HTERT RPE-1 (cell line): Measurements from ENCODE around the gene CCDC159.
"Not testable (repeated sequence)": the region's sequence is repeated elsewhere in the genome, so short reads cannot be mapped to it uniquely, and the experiment has no call there.

Experiments
- in situ Hi-C: fragments of 300-500 bp; cut with MboI; formaldehyde crosslinking; loops from 4 replicates; pipeline ENCODE4 v1.14.3; 2020; ENCODE audit warnings: low sequenced_read_pairs

The CCDC159 gene

DNA sequence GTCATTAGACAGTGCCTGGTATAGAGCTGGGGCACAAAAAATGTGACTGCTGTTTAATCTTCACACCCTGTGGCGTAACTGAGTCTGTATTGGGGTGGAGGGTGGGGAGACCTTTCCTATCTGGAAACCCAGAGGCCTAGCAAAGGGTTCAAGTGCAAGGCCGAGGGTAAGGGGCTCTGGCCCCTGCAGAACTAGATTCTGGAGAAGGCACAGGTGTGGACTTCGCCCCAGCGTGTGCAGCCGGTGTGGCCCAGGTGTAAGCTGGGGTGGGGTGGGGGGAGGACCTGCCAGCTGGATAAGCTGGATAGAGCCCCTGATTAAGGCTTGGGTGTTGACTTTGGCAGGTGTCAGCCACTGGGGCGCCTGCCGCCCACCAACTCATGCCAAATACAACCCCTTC, 8.2 kb upstream of the CCDC159 start:
- in situ Hi-C loops = no loop called here

DNA sequence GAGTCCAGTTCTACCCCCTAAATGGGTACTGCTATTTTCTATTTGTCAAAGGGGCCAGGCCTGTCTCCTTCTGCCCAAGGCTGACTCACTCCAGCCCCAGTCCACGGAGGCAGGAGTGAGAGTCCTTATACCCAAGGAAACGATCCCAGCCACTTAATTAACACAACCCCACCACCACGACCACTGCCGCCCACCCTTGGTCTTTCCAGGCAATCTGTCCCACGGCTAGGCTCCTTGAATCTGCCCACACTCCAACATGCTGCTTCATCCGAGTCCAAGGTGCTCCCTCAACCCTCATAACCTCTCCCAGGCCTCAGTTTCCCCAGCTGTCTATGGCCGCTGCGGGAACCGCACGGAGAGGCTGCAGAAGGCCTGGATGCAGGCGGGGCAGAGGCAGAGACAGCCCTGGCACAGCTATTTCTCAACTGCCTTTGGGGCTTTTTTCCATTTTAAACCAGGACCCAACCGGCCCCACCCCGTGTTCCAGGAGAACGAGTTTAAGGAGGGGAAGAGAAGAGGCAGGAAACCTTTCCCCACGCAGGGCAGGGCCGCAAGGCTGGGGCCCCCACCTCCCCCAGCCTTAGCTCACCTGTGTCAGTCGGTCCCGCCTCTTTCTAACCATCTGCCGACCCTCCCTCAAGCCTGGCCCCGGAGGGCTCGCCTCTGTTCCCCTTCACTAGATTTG, 7.6 kb upstream of the CCDC159 start:
- in situ Hi-C loops = no loop called here

DNA sequence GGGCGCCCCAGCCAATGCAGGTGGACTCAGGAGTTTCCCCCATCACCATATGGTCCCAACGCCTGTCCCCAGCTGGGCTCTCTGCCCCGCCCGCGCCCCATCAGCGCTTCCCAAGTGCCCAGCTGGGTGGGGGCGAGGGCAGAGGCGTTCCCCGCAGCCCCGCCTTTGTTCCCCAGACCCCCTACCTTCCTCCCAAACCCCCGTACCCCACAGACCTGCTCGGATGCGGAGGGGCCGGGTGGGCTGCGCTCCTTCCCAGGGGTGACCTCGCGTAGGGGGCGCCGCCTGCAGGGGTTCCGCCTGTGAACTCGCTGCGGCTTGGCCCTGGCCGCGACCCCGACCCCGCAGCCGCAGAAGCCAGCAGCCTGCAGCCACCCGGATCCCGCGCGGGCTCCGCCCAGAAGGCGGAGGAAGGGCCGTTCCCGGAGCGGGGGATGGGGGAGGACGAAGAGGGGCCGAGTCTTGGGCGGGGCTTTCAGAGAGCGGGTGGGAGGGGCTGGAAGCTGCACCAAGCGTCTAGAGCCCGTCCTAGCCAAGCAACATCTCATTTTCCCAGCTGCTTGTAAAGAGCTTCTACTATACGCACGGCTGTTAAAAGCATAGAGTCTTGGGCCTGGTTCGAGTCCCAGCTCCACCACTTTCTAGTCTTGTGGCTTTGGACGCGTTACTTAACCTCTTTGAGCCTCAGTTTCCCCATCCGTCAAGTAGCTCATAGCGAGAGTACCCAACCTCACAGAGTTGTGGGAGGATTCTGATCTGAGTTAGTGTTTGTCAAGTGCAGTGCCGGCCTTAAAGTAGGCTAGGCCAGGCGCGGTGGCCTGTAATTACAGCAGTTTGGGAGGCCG, 6.8 kb upstream of the CCDC159 start, which contains the start of gene RAB3D:
Gene RAB3D (minus strand): TSS at position 404 of the 845 bp plus-strand sequence. CDS start 2,258 bp downstream, outside the sequence.
- in situ Hi-C loops = no loop called here

DNA sequence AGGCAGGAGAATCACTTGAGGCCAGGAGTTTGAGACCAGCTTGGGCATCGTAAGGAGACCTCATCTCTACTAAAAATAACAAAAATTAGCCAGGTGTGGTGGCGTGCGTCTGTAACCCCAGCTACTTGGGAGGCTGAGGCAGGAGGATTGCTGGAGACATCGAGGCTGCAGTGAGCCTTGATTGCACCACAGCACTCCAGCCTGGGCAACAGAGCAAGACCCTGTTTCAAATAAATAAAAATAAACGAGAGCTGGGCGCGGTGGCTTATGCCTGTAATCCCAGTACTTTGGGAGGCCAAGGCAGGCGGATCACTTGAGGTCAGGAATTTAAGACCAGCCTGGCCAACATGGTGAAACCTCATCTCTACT, 6.2 kb upstream of the CCDC159 start:
- in situ Hi-C loops = not testable (repeated sequence)

DNA sequence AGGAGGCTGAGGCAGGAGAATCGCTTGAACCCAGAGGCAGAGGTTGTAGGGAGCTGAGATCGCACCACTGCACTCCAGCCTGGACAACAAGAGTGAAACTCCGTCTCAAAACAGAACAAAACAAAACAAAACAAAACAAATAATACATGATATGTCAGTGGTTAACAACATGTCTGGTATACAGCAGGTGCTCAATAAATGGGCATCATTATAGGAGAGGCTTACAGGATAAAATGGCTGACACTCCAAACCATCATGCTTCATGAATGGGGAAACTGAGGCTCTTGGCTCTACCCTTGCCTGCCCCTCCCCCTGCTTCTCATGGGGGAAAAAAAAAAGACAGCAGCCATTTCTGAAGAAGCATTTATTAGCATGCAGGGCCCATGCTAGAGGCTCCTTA, 3.9 kb upstream of the CCDC159 start:
- in situ Hi-C loops = no loop called here

- in situ Hi-C loops = no loop called here
Observed at GRCh38 chr19:11345122-11345803, 1.1 kb upstream of the CCDC159 start.

DNA sequence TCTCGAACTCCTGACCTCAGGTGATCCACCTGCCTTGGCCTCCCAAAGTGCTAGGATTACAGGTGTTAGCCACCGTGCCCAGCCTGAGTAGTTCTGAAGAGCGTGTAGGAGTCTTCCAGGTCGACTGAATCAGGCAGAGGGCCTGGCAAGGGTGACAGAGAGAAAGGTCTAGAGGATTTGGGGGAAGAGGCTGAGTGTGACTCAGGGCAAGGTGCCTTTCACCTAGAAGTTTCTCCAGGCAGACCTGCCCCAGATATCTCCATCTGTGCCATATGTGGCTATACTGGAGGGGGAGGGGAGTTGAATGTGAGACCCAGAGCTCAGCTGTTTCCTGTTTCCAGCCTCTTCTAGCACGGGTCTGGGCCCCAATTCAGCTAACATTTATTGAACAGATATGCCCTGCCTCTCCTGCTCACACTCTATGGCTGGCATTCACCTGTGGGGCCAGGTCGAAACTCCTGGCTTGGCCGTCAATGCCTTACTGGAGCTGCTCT, 1.3 kb downstream of the CCDC159 start:
- in situ Hi-C loops = no loop called here

DNA sequence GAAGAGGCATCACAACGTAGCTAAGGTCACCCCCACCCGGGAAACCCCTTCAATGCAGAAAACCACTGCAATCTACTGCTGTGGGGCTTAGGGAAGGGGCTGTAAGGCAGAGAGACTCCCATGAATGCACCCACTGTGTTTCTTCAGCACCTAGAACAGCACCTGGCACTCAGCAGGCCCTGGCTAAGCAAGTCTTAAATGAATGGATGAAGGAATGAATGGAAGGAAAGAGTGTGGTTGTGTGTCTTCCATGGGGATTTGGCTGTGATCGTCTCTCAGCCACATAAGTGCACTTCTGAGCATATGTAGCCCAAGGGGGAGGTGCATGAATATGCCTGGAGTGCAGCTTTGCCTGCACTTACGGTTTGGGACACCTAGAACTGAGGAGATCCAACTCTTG, 2.9 kb downstream of the CCDC159 start:
- in situ Hi-C loops = no loop called here

DNA sequence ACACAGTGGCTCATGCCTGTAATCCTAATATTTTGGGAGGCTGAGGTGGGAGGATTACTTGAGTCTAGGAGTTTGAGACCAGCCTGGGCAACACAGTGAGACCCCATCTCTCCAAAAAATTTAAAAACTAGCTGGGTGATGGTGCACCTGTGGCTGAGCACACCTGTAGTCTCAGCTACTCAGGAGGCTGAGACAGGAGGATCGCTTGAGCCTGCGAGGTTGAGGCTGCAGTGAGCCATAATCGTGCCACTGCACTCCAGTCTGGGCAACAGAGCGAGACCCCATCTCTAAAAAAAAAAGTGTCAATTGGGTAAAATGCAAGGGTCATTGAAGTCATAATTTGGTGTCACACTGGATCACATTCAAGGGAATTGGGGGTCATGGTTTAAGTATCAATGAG, 7.8 kb downstream of the CCDC159 start:
- in situ Hi-C loops = not testable (repeated sequence)

DNA sequence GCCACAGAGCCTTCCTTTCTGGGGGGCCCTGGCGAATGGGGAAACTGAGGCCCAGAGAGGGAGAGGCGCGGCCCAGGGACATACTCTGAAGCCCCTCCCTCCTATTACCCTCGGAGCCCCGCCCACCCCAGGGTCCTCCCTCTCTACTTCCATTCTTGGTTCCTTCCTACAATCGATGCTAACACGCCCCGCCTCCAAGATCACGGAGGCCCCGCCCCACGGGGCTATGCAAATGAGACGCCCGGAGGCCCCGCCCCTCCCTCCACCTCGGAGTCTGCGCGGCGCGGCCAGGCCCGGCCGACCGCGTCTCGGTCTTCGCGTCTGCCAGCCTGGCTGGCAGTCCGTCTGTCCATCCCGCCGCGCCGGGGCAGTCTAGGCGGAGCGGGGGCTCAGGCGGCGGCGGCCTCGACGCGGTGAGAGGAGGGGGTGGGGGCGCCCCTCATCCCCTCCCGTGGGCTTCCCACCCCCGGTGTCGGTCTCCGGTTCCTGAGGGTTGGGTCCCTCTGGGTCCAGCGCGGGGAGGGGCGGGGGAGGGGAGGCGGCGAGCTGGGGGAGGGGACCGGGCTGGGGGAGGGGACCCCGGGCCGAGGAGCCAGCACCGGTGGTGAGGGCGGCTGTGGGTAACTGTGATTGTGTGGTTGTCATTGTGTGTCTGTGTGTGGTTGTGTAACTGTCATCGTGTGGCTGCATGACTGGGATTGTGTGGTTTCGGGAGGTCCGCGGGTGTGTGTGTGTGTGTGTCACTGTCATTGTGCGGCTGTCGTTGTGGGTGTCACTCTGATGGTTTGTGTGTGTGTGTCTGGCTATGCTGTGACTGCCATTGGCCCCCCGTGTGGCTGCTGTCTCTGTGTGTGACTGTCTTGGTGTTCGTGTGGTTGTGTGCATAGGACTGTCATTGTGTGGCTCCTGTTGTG, 9.1 kb downstream of the CCDC159 start, which contains the start of gene PLPPR2:
Gene PLPPR2 (plus strand): TSS at position 273 of the 914 bp plus-strand sequence. CDS start 2,242 bp downstream, outside the sequence.
- in situ Hi-C loops = no loop called here

DNA sequence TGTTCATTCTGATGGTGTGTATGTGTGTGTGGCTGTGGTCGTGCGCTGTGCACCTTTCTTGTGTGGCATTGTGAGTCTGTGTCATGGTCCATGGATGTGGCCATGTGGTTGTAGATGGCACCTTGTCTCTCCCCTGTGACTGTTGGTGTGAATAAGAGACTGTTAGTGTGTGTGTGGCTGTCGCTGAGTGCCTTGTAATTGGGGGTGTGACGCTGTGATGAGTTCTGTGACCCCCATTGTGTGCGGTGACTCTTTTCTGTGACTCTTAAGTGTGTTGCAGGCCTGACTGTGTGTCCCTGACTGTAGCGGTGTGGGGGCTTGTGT, 9.7 kb downstream of the CCDC159 start:
- in situ Hi-C loops = no loop called here

DNA sequence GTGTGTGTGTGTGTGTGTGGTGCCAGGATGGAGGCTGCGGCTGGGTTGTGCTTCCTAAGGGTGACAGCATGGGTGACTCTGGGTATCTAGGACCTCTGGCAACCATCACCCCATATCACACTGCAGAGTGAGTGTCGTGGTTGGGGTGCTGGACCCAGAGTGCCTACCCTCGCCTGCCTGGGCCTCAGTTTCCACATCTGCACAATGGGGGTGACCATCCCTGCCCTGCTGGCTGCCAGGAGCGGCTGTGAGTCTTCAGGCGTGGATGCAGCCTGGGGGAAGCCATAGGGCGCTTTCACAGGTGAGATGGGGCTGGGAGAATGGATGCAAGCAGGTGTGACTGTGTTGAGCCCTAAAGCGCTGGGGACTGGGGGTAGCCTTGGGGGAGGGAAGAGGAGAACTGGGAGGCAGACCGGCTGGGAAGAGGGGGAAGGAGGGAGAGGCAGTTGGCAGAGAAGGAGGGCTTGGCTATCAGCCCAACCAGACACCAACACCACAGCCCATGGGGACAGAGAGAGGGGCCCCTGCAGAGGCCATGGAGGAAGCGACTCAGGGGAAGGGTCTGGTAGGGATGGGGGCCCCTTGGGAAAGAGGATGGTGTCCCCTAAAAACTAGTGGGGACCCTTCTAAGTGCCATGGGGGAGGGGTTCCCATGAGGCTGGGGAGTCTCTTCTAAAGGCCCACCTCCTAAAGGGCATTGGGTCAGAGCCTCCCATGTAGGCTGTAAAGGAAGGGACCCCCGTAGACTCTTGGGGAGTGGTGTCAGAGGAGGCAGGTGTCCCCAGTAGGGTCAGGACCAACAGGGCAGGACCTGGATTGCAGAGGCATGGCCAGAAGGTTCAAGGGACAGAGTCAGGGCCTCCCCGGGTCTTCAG, 10.6 kb downstream of the CCDC159 start:
- in situ Hi-C loops = no loop called here

DNA sequence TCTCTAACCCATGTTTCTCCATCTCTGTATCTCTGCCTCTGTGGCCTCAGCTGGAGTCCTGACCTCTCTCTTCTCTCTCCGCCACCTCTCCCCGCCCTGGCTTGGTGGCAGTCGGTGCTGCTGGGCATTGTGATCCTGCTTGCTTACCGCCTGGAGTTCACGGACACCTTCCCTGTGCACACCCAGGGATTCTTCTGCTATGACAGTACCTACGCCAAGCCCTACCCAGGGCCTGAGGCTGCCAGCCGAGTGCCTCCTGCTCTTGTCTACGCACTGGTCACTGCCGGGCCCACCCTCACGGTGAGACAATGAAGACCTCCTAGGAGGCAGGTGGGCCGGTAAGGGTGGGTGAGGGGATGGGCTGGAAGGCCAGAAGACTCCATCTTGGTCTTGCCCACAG, 13.1 kb downstream of the CCDC159 start:
- in situ Hi-C loops = no loop called here

DNA sequence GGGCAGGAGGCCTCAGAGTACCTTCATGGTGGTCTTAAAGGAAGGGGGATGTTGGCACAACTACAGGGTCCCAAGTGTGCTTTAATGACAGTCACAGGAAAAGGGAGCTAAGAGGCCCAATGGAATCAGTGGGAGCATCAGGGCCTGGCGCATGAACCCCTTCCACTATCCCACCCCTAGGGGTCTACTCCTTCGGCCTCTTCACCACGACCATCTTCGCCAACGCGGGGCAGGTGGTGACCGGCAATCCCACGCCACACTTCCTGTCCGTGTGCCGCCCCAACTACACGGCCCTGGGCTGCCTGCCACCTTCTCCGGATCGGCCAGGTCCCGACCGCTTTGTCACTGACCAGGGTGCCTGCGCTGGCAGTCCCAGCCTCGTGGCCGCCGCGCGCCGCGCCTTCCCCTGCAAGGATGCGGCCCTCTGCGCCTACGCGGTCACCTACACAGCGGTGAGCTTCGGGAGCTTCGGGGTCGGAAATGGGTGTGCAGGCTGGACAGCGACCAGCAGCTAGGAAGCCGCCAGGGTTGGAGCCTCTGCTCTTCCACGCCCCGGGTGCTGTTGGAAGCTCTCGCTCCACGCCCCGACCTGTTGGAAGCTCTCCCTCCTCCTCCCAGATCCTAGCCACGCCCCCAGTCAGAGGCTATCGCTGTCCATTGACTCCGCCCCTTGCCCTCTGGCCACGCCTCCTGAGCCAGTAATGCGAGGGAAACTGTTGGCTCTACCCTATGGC, 14.9 kb downstream of the CCDC159 start:
- in situ Hi-C loops = no loop called here

GRCh38 chr19:11361771-11362731, 15.7 kb downstream of the CCDC159 start:
- in situ Hi-C loops = no loop called here

DNA sequence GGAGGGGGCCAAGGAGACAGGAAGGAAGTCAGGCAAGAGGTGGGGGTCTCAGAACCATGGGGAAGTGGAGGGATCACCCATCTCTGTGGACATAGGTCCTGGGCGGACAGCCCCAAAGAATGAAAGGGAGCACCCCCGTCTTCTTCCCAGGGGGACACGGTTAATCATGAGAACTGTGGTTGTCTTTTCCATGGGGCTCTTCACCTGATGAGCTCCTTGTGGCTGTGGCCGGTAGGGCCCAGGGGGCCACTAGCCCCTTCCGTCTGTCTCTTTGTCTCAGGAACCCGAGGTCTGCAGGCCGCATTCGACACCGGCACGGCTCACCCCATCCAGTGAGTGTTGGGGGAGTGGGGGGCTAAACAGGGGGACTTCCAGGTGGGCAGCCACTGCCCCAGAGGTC, 17.6 kb downstream of the CCDC159 start:
- in situ Hi-C loops = no loop called here

DNA sequence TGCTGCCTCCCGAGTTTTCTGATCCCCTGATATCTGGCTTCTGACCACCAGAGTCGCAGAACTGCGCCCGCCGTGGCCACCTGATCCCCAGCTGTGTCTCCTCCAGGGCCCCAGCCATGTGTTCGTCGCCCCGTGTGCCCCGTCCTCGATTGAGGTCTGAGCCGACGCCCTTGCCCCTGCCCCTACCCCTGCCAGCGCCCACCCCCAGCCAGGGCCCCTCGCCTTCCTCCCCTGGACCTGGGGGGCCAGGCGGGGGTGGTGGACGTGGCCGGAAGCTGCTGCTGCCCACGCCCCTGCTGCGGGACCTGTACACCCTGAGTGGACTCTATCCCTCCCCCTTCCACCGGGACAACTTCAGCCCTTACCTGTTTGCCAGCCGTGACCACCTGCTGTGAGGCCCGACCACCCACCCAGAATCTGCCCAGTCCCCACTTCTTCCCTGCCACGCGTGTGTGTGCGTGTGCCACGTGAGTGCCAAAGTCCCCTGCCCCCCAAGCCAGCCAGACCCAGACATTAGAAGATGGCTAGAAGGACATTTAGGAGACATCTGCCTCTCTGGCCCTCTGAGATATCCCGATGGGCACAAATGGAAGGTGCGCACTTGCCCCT, 18.1 kb downstream of the CCDC159 start:
- in situ Hi-C loops = no loop called here
